CD4-positive, alpha-beta T cell (primary cell): ENCODE results near the gene LCE7A. TPM values are rescaled to one million over a fixed set of nuclear protein-coding genes. Genes with fewer than 3 reads are reported as not detected.

Experiments
- ATAC-seq: fragments of 200-7000 bp; cut with Tn5 transposase; one replicate; pipeline ENCODE4 v1.10.0; 2022; ENCODE audit warnings: mild to moderate bottlenecking; ENCODE audit not compliant: poor library complexity
- CTCF ChIA-PET: fragments of 350-600 bp; sonication (Branson Sonifier 250); formaldehyde crosslinking; loops from one replicate; lab custom pipeline; 2021; ENCODE audit warnings: antibody characterized with exemption, inconsistent platforms; lab: Charles Lee
- POLR2A ChIA-PET: fragments of 350-600 bp; sonication (Branson Sonifier 250); formaldehyde crosslinking; loops from one replicate; lab custom pipeline; 2021; ENCODE audit warnings: antibody characterized with exemption, inconsistent platforms; lab: Charles Lee
- DNase-seq, 14 experiments: peaks; one replicate each; pipeline ENCODE4 v3.0.0-alpha.2; 2013 to 2020; ENCODE audit warnings: mixed read lengths in 2 of 14
- H3K27ac ChIP-seq, 2 donors: one replicate each; pipeline versions ENCODE4 v1.5.1 to v1.7.0; 2013; ENCODE audit warnings: low read length in 2 of 2, low read depth in 1 of 2, mild to moderate bottlenecking in 1 of 2
- H3K27me3 ChIP-seq, 2 experiments: 1 replicate in 1 of 2; 2 replicates in 1 of 2; pipeline versions ENCODE4 v1.6.1 to v1.7.0; 2013; ENCODE audit warnings: low read length in 2 of 2, control low read depth in 1 of 2, mild to moderate bottlenecking in 1 of 2, moderate library complexity in 1 of 2; ENCODE audit not compliant: insufficient read depth in 2 of 2, control insufficient read depth in 1 of 2
- H3K36me3 ChIP-seq: one replicate; pipeline ENCODE4 v1.6.1; 2013; ENCODE audit warnings: low read length, control low read depth; ENCODE audit not compliant: insufficient read depth
- H3K4me1 ChIP-seq: one replicate; pipeline ENCODE4 v1.6.1; 2013; ENCODE audit warnings: low read length, control low read depth; ENCODE audit not compliant: insufficient read depth
- H3K4me3 ChIP-seq: one replicate; pipeline ENCODE4 v1.5.1; 2013; ENCODE audit warnings: mild to moderate bottlenecking, low read length, moderate library complexity
- H3K9me3 ChIP-seq, 2 experiments: 1 replicate in 1 of 2; 2 replicates in 1 of 2; pipeline versions ENCODE4 v1.6.1 to v1.7.0; 2013; ENCODE audit warnings: low read length in 2 of 2, mild to moderate bottlenecking in 2 of 2, control low read depth in 1 of 2, moderate library complexity in 1 of 2; ENCODE audit not compliant: control insufficient read depth in 1 of 2, insufficient read depth in 1 of 2
- H3K27ac Mint-ChIP-seq: one replicate; pipeline ENCODE4 v1.8.0; 2020; ENCODE audit warnings: mixed read lengths
- H3K27me3 Mint-ChIP-seq: one replicate; pipeline ENCODE4 v1.8.0; 2021; ENCODE audit warnings: mixed read lengths
- H3K36me3 Mint-ChIP-seq: one replicate; pipeline ENCODE4 v1.8.0; 2021; ENCODE audit warnings: low read depth, mixed read lengths
- H3K4me1 Mint-ChIP-seq: one replicate; pipeline ENCODE4 v1.8.0; 2021; ENCODE audit warnings: low read depth, mixed read lengths
- H3K4me3 Mint-ChIP-seq: one replicate; pipeline ENCODE4 v1.8.0; 2020; ENCODE audit warnings: mild to moderate bottlenecking, mixed read lengths
- H3K9me3 Mint-ChIP-seq: one replicate; pipeline ENCODE4 v1.8.0; 2020; ENCODE audit warnings: mixed read lengths
- intact Hi-C, 2 experiments: fragments of 100-400 bp; cut with DNase I in 1 of 2; cut with micrococcal nuclease in 1 of 2; formaldehyde crosslinking; loops; one replicate each; pipeline versions ENCODE4 v1.15.1 to v1.9.0; 2023 to 2025; cut with DNase I, micrococcal nuclease
- total RNA-seq, 174 experiments: library from RNA in 2 of 174; stranded (reverse) in 2 of 174; gene quantifications; one replicate each; pipeline ENCODE4 v1.2.3 and lab custom pipeline; 2021 to 2026
- TF ChIP-seq, protein P1 (sequence below): fragments of 200-600 bp; IDR thresholded peaks from one replicate; pipeline ENCODE4 v1.8.0; 2022; ENCODE audit warnings: antibody characterized with exemption, mild to moderate bottlenecking

The LCE7A gene
- total RNA-seq, 2 experiments from 2014 or later: not detected

DNA sequence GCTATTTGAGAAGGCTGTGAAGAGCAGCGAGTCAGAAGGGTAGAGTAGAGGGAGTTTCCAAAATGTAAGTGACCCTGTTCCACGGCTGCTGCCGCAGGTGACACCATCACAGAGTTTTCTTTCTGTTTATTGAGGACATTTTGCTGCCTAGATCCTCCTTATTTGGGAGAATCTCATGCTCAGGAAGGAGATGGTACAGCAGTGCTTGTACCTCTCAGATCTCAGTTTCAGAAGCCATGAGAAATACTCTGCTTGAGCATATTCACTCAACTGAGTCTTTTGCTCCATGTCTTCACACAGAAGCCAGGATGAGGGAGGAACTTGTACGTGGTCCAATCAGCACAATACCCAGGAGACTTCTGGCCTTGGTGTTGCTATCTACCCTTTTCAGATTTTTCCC lies 1.6 kb downstream of the LCE7A start:
- no peaks in the 10 kb centered on the region for H3K4me1 ChIP-seq
- Mint-ChIP-seq H3K27me3 (peaks cover 33% of the 10 kb centered on the region), H3K4me1 (no peaks in the 10 kb centered on the region), H3K9me3 (no peaks in the 10 kb centered on the region), H3K27ac (no peak overlapping the region), H3K36me3 (no peaks in the 10 kb centered on the region), H3K4me3 (no peak overlapping the region)
- intact Hi-C loops: no loop called here
- H3K9me3 ChIP-seq: no peaks in the 10 kb centered on the region
- CTCF ChIA-PET: no interaction called here
- H3K27me3 ChIP-seq: peaks cover 8 to 18% of the 10 kb centered on the region in 2 experiments
- no peak overlapping the region for H3K27ac ChIP-seq
- no peak overlapping the region for H3K4me3 ChIP-seq
- no peak for ATAC-seq
- no peak for DNase-seq
- POLR2A ChIA-PET: no interaction called here
- no peaks in the 10 kb centered on the region for H3K36me3 ChIP-seq
- TF ChIP-seq, protein P1, sequence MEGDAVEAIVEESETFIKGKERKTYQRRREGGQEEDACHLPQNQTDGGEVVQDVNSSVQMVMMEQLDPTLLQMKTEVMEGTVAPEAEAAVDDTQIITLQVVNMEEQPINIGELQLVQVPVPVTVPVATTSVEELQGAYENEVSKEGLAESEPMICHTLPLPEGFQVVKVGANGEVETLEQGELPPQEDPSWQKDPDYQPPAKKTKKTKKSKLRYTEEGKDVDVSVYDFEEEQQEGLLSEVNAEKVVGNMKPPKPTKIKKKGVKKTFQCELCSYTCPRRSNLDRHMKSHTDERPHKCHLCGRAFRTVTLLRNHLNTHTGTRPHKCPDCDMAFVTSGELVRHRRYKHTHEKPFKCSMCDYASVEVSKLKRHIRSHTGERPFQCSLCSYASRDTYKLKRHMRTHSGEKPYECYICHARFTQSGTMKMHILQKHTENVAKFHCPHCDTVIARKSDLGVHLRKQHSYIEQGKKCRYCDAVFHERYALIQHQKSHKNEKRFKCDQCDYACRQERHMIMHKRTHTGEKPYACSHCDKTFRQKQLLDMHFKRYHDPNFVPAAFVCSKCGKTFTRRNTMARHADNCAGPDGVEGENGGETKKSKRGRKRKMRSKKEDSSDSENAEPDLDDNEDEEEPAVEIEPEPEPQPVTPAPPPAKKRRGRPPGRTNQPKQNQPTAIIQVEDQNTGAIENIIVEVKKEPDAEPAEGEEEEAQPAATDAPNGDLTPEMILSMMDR: no peak

DNA sequence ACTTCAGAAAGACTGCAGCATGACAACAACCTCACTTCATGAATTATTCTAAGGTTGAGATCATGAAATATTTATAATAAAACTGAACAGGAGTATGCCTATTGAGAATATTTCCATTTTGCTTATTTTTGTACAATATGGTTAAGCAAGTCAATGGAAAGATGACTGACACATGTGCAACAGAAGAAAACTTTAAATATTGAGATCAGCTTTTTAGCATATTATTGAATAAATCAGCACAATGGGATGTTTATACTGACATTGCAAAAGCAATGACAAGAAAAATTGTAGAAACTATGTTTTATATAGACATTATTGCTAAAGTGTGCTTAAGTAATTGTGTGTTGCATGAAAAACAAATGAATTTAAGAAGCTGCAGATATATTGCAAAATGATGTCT lies 4.6 kb downstream of the LCE7A start:
- Mint-ChIP-seq H3K27me3 (peaks cover 22% of the 10 kb centered on the region), H3K9me3 (no peaks in the 10 kb centered on the region), H3K4me3 (no peak overlapping the region), H3K27ac (no peak overlapping the region), H3K36me3 (no peaks in the 10 kb centered on the region), H3K4me1 (no peaks in the 10 kb centered on the region)
- H3K4me3 ChIP-seq: no peak overlapping the region
- no peak overlapping the region for H3K27ac ChIP-seq
- no peaks in the 10 kb centered on the region for H3K36me3 ChIP-seq
- intact Hi-C loops: no loop called here
- no peaks in the 10 kb centered on the region for H3K4me1 ChIP-seq
- peaks cover 9 to 16% of the 10 kb centered on the region in 2 experiments for H3K27me3 ChIP-seq
- TF ChIP-seq, protein P1: no peak
- ATAC-seq: no peak
- no peaks in the 10 kb centered on the region for H3K9me3 ChIP-seq
- POLR2A ChIA-PET: no interaction called here
- CTCF ChIA-PET: no interaction called here
- DNase-seq: no peak

DNA sequence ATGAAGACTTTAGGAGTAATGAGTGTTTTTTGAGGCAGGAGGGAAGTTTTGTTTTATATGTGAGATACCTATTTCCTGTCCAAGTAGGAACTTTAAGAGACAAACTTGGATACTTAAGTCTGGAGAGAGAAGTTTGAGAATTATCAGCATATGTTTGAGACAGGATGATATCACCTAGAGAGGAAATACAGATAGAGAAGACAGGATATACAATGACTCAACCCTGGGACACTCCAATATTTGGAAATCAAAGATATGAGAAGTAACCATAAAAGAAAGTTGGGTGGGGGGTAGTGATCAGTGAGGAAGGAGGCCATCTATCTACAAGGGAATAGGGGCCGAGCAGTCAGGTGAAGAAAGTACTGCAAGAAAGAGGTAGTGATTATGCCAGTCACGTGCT lies 6.5 kb downstream of the LCE7A start:
- Histone ChIP-seq H3K27ac (no peak overlapping the region), H3K4me1 (no peaks in the 10 kb centered on the region), H3K9me3 (peaks cover 0 to 3% of the 10 kb centered on the region in 2 experiments), H3K36me3 (no peaks in the 10 kb centered on the region), H3K4me3 (no peak overlapping the region), H3K27me3 (peaks cover 9 to 16% of the 10 kb centered on the region in 2 experiments)
- CTCF ChIA-PET: no interaction called here
- H3K27ac Mint-ChIP-seq: no peak overlapping the region
- POLR2A ChIA-PET: no interaction called here
- intact Hi-C loops: no loop called here
- H3K9me3 Mint-ChIP-seq: no peaks in the 10 kb centered on the region
- peaks cover 15% of the 10 kb centered on the region for H3K27me3 Mint-ChIP-seq
- H3K4me3 Mint-ChIP-seq: no peak overlapping the region
- DNase-seq: no peak
- H3K36me3 Mint-ChIP-seq: no peaks in the 10 kb centered on the region
- H3K4me1 Mint-ChIP-seq: no peaks in the 10 kb centered on the region
- ATAC-seq: no peak
- TF ChIP-seq, protein P1: no peak
